K562 treated with DMSO at 1 percent for 4 hours (cell line): ENCODE data around the gene TEX22. TPM values are rescaled to one million over a fixed set of nuclear protein-coding genes. Genes with fewer than 3 reads are reported as not detected.

ENCODE experiments used
- total RNA-seq: library from RNA; unstranded; fragments of 300-600 nt; gene quantifications from 2 replicates; pipeline ENCODE4 v1.2.3, GENCODE V29; 2022; ENCODE audit not compliant: insufficient read depth

TEX22 gene, protein sequence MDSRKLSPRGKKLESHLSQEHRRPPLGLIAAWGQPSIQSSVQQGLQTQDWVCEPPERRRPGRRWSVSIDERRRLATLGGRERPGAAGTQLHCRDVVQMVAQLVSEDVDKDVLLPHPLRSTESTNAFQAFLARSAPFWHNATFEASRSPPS
- total RNA-seq = 0.30 TPM in 1 of 2 replicates, not detected in the other

DNA sequence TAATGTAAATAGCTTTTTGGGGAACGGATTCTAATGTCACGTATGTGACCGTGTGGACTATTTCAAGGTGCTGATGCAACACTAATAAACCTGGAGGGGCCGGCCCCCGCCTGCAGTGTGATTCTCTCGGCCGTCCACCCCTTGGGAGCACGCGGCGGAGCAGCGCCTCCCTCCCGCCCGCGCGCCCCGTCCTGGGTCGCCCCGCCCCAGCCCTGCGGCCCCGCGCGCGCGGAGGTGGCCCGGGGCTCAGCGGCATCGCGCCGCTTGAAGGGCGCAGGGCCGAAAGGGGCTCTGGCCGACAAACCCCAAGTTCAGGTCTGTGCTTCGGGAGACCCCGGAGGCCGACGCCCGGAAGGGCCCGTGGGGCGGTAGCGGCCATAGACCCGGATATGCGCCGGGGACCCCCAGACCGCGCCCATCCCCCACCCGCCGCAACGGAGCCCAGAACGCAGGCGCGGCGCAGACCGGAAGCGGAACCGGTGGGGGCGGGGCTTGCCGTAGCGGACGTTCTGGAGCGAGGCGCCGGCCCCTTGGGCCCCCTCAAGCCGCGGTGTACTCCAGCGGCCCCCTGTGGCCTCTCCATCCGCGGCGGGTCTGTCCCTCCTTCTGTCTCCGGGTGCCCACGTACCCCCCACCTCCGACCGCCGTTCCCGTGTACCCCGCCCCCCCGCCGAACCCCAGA, at the start of gene TEX22:
Gene TEX22, plus strand, starts transcription at position 495 of the 682 bp plus-strand sequence. CDS start 803 bp downstream, outside the sequence.

DNA sequence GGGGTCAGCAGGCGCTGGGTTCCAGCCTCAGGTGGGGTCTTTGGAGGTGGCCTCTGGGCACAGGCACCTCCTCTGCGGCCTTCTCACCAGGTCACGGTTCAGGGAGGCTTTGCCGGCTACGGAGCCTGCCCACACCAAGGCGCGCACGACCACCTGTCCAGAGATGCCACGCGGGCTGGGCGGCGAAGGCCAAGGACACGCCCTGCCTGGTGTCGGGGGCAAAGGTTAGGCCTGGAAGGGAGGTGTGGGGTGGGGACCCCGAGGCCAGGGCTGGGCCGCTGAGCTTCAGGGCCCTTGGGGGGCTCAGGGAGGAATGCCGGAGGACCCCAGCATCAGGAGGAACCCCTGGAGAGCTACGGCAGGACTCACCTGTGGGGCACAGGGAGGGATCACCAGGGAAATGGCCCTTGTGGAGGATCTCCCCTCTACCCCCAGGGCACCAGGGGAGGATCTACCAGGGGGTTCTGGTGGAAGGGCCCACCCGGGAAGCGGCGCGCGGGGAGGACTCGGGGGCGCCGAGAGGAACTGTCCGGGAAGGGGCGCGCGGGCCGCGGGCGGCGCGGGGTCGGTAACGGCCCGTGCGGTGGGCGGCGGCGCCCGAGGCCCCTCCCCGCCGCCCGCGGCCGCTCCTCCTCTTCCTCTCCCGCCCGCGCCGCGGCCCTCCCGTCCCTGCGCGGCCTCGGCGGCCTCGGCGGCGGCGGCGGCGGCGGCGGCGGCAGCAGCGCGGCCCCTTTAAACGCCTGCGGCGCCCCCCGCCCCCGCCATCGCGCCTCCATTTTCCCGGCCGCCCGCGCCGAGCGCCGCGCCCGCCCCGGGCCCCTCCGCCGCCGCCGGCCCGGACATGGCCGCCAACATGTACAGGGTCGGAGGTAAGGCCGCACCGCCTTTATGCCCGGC, 21.1 kb downstream of the TEX22 start, which contains the start of gene MTA1:
Gene MTA1, plus strand, starts transcription at position 633 of the 897 bp plus-strand sequence. Its CDS starts 209 bp downstream, at position 842.

Other genes starting within 250 kb of the TEX22 start
- 9.5 and 16.0 TPM in 2 replicates for gene JAG2, start 229.8 kb upstream of the TEX22 start, total RNA-seq
- gene NUDT14, start 217.2 kb upstream of the TEX22 start, total RNA-seq = 20.7 and 45.7 TPM in 2 replicates
- gene BTBD6, start 150.0 kb upstream of the TEX22 start, total RNA-seq = not detected in 2 replicates
- 19.5 and 24.6 TPM in 2 replicates for gene BRF1, start 97.5 kb upstream of the TEX22 start, total RNA-seq
- gene PACS2, start 83.8 kb upstream of the TEX22 start, total RNA-seq = 18.3 and 21.3 TPM in 2 replicates
- gene MTA1, start 21.3 kb downstream of the TEX22 start, total RNA-seq = 72.7 and 94.9 TPM in 2 replicates
- gene CRIP2, start 76.3 kb downstream of the TEX22 start, total RNA-seq = 2.7 and 4.4 TPM in 2 replicates
- not detected in 2 replicates for gene CRIP1, start 88.3 kb downstream of the TEX22 start, total RNA-seq
- gene TEDC1, start 92.7 kb downstream of the TEX22 start, total RNA-seq = 10.7 and 14.3 TPM in 2 replicates
- gene TMEM121, start 128.0 kb downstream of the TEX22 start, total RNA-seq = not detected in 2 replicates